ENCODE measurements around the gene KDM2B. TPM values are rescaled to one million over a fixed set of nuclear protein-coding genes. Genes with fewer than 3 reads are reported as not detected.

The KDM2B gene
- total RNA-seq, 1 experiment from 2014 or later, result 24.7 TPM

DNA sequence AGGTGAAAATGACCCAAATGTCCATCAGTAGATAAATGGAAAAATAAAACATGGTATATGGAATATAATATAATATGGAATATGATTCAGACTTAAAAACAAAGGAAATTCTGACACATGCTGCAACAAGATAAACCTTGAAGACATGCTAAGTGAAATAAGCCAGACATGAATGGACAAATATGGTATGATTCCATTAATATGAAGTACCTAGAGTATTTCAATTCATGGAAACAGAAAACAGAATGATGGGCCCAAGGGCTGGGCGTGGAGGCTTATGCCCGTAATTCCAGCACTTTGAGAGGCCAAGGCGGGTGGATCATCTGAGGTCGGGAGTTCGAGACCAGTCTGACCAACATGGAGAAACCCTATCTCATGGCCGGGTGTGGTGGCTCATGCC is 22.8 kb upstream of the KDM2B start:
- BruUV-seq (replicated peaks), result no TSS peak
- Mint-ChIP-seq H3K9me3 (ENCODE audit: low read depth, unreplicated experiment) (no peaks in the 10 kb centered on the region), H3K27ac (ENCODE audit: unreplicated experiment) (no peak overlapping the region), H3K4me3 (ENCODE audit: low read depth, unreplicated experiment) (no peak overlapping the region), H3K36me3 (ENCODE audit: insufficient read depth, unreplicated experiment) (no peaks in the 10 kb centered on the region), H3K4me1 (ENCODE audit: low read depth, unreplicated experiment) (no peaks in the 10 kb centered on the region), H3K27me3 (ENCODE audit: unreplicated experiment) (peaks cover 6% of the 10 kb centered on the region)
- TF ChIP-seq CTCF (IDR thresholded peaks at IDR 0.05; ENCODE audit: unreplicated experiment), result no peak
- intact Hi-C loops (cut with micrococcal nuclease; ENCODE audit: unreplicated experiment), result no loop called here
- CTCF ChIA-PET, result interaction anchor here (0.7 kb wide), 1 partner anchor 147 kb away, joined by 6 read pairs; no protein-coding TSS in a partner anchor
- no peak for DNase-seq

DNA sequence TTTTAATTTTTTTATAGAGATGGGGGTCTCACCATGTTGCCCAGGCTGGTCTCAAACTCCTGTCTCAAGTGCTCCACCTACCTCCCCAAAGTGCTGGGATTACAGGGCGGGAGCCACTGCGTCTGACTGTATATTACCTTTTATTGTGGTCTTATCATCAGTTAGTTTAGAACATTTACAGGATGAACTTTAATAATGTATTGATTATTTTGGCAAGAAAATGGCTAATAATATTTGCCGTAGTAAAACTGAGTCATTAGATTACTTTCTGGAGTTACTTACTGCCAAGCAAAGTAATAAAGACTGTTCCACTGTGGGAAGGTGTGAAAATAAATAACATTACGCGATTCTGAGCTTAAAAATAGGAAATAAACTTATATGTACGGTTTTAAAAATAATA is 21.9 kb upstream of the KDM2B start:
- Mint-ChIP-seq H3K9me3 (ENCODE audit: low read depth, unreplicated experiment) (no peaks in the 10 kb centered on the region), H3K4me1 (ENCODE audit: low read depth, unreplicated experiment) (no peaks in the 10 kb centered on the region), H3K27ac (ENCODE audit: unreplicated experiment) (no peak overlapping the region), H3K27me3 (ENCODE audit: unreplicated experiment) (no peaks in the 10 kb centered on the region), H3K4me3 (ENCODE audit: low read depth, unreplicated experiment) (no peak overlapping the region), H3K36me3 (ENCODE audit: insufficient read depth, unreplicated experiment) (no peaks in the 10 kb centered on the region)
- CTCF ChIA-PET, result interaction anchor here (0.6 kb wide), 1 partner anchor 192 kb away, joined by 3 read pairs; no protein-coding TSS in a partner anchor
- no TSS peak for BruUV-seq (replicated peaks)
- intact Hi-C loops (cut with micrococcal nuclease; ENCODE audit: unreplicated experiment), result no loop called here
- no peak for DNase-seq
- TF ChIP-seq CTCF (IDR thresholded peaks at IDR 0.05; ENCODE audit: unreplicated experiment), result no peak

GRCh38 chr12:121600702-121601336 is 20.0 kb upstream of the KDM2B start:
- Mint-ChIP-seq H3K27me3 (ENCODE audit: unreplicated experiment) (no peaks in the 10 kb centered on the region), H3K4me3 (ENCODE audit: low read depth, unreplicated experiment) (no peak overlapping the region), H3K27ac (ENCODE audit: unreplicated experiment) (no peak overlapping the region), H3K9me3 (ENCODE audit: low read depth, unreplicated experiment) (no peaks in the 10 kb centered on the region), H3K4me1 (ENCODE audit: low read depth, unreplicated experiment) (no peaks in the 10 kb centered on the region), H3K36me3 (ENCODE audit: insufficient read depth, unreplicated experiment) (no peaks in the 10 kb centered on the region)
- intact Hi-C loops (cut with micrococcal nuclease; ENCODE audit: unreplicated experiment), result no loop called here
- no peak for DNase-seq
- TF ChIP-seq CTCF (IDR thresholded peaks at IDR 0.05; ENCODE audit: unreplicated experiment), result no peak
- BruUV-seq (replicated peaks), result no TSS peak
- CTCF ChIA-PET, result no interaction called here

DNA sequence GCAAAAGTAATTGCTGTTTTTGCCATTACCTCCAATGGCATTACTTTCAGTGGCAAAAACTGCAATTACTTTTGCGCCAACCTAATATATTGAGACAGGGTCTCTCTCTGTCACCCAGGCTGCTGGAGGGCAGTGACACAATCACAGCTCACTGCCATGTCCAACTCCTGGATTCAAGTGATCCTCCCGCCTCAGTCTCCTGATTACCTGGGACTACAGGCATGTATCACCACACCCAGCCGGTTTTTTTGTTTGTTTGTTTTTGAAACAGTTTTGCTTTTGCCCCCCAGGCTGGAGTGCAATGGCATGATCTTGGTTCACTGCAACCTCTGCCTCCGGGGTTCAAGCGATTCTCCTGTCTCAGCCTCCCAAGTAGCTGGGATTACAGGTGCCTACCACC is 15.7 kb upstream of the KDM2B start:
- H3K27ac Mint-ChIP-seq (ENCODE audit: unreplicated experiment), result no peak overlapping the region
- CTCF ChIA-PET, result no interaction called here
- no peak overlapping the region for H3K4me3 Mint-ChIP-seq (ENCODE audit: low read depth, unreplicated experiment)
- no peaks in the 10 kb centered on the region for H3K36me3 Mint-ChIP-seq (ENCODE audit: insufficient read depth, unreplicated experiment)
- H3K9me3 Mint-ChIP-seq (ENCODE audit: low read depth, unreplicated experiment), result no peaks in the 10 kb centered on the region
- no peaks in the 10 kb centered on the region for H3K4me1 Mint-ChIP-seq (ENCODE audit: low read depth, unreplicated experiment)
- no peak for DNase-seq
- no TSS peak for BruUV-seq (replicated peaks)
- peaks cover 24% of the 10 kb centered on the region for H3K27me3 Mint-ChIP-seq (ENCODE audit: unreplicated experiment)
- TF ChIP-seq CTCF (IDR thresholded peaks at IDR 0.05; ENCODE audit: unreplicated experiment), result no peak
- intact Hi-C loops (cut with micrococcal nuclease; ENCODE audit: unreplicated experiment), result no loop called here
